Endodermal cell (in vitro differentiated cells): ENCODE results near the gene DBR1. TPM values are rescaled to one million over a fixed set of nuclear protein-coding genes. Genes with fewer than 3 reads are reported as not detected.

Experiments used
- DNase-seq: peaks from one replicate; pipeline ENCODE4 v3.0.0-alpha.2; 2017
- H3K27ac ChIP-seq: 2 replicates; pipeline ENCODE4 v1.5.1; 2013; ENCODE audit warnings: mild to moderate bottlenecking, low read depth, low read length, moderate library complexity
- H3K27me3 ChIP-seq: 2 replicates; pipeline ENCODE4 v1.6.1; 2013; ENCODE audit warnings: mild to moderate bottlenecking, low read length, moderate library complexity; ENCODE audit not compliant: insufficient read depth, control insufficient read depth, poor library complexity, severe bottlenecking
- H3K36me3 ChIP-seq: 2 replicates; pipeline ENCODE4 v1.7.0; 2013; ENCODE audit warnings: mild to moderate bottlenecking, low read length, moderate library complexity; ENCODE audit not compliant: control insufficient read depth, insufficient read depth
- H3K4me1 ChIP-seq: one replicate; pipeline ENCODE4 v1.7.0; 2013; ENCODE audit warnings: low read length; ENCODE audit not compliant: control insufficient read depth, insufficient read depth
- H3K4me3 ChIP-seq: 2 replicates; pipeline ENCODE4 v1.5.1; 2013; ENCODE audit warnings: mild to moderate bottlenecking, low read length, moderate library complexity
- H3K9ac ChIP-seq: 2 replicates; pipeline ENCODE4 v1.6.1; 2013; ENCODE audit warnings: mild to moderate bottlenecking, low read length, moderate library complexity; ENCODE audit not compliant: poor library complexity, severe bottlenecking; ENCODE audit errors: extremely low read depth
- H3K9me3 ChIP-seq: 2 replicates; pipeline ENCODE4 v1.6.1; 2013; ENCODE audit warnings: mild to moderate bottlenecking, low read length, moderate library complexity; ENCODE audit not compliant: control insufficient read depth
- H3K27ac Mint-ChIP-seq: 2 replicates; pipeline ENCODE4 v1.8.0; 2020; ENCODE audit warnings: mixed read lengths
- H3K27me3 Mint-ChIP-seq: 2 replicates; pipeline ENCODE4 v1.8.0; 2021; ENCODE audit warnings: mild to moderate bottlenecking, mixed read lengths; ENCODE audit not compliant: insufficient read depth
- H3K36me3 Mint-ChIP-seq: 2 replicates; pipeline ENCODE4 v1.8.0; 2020; ENCODE audit warnings: low read depth, mixed read lengths
- H3K4me1 Mint-ChIP-seq: 2 replicates; pipeline ENCODE4 v1.8.0; 2020; ENCODE audit warnings: mixed read lengths
- H3K4me3 Mint-ChIP-seq: 2 replicates; pipeline ENCODE4 v1.8.0; 2020; ENCODE audit warnings: mild to moderate bottlenecking, moderate library complexity, mixed read lengths
- H3K9me3 Mint-ChIP-seq: 2 replicates; pipeline ENCODE4 v1.8.0; 2020; ENCODE audit warnings: mild to moderate bottlenecking, mixed read lengths
- WGBS, 2 experiments: methylation state at CpG; one replicate each; pipeline versions ENCODE4 v1.1.5 to v1.1.7; 2013; ENCODE audit warnings: missing lambda C conversion rate in 2 of 2, mixed read lengths in 1 of 2; ENCODE audit not compliant: insufficient coverage in 1 of 2, insufficient read length in 1 of 2; 5-methylcytosine and 5-hydroxymethylcytosine counted together
- total RNA-seq, 2 donors: library from RNA; stranded (reverse); fragmentation: NEBNext Ultra II Directional in 1 of 2; extraction: Animal tissue kit (Norgen Biotek cat#: 25700) in 1 of 2; gene quantifications; 2 replicates in 1 of 2; 3 replicates in 1 of 2; pipeline ENCODE4 v1.2.1, GENCODE V29; 2021
- TF ChIP-seq, protein P1 (sequence below): fragments of 200-600 bp; sonication (generic); conservative IDR thresholded peaks from 2 replicates; pipeline ENCODE4 v1.5.0; 2021; ENCODE audit warnings: antibody characterized with exemption, mild to moderate bottlenecking

DBR1 gene
- total RNA-seq, 2 donors from 2014 or later: 17.7 to 22.0 TPM

DNA sequence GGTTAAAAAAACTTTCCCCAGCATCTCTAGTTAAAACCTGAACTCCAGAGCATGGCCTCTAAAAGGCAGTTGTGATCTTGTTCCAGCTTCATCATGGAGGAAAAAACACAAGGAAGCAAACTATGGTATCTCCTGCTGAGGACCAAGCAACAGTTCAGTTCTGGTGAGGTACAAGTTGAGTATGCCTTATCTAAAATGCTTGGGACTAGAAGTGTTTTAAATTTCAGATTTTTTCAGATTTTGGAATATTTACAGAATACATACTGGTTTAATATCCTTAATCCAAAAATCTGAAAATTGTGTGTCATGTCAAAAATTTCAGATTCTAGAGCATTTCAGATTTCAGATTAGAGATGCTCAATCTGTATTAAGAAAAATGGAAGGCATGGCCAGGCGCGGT lies 9.7 kb downstream of the DBR1 start:
- Mint-ChIP-seq H3K27me3 (no peaks in the 10 kb centered on the region), H3K4me1 (no peaks in the 10 kb centered on the region), H3K9me3 (no peaks in the 10 kb centered on the region), H3K27ac (no peak overlapping the region), H3K4me3 (no peak overlapping the region), H3K36me3 (peaks cover 58% of the 10 kb centered on the region)
- TF ChIP-seq, protein P1, sequence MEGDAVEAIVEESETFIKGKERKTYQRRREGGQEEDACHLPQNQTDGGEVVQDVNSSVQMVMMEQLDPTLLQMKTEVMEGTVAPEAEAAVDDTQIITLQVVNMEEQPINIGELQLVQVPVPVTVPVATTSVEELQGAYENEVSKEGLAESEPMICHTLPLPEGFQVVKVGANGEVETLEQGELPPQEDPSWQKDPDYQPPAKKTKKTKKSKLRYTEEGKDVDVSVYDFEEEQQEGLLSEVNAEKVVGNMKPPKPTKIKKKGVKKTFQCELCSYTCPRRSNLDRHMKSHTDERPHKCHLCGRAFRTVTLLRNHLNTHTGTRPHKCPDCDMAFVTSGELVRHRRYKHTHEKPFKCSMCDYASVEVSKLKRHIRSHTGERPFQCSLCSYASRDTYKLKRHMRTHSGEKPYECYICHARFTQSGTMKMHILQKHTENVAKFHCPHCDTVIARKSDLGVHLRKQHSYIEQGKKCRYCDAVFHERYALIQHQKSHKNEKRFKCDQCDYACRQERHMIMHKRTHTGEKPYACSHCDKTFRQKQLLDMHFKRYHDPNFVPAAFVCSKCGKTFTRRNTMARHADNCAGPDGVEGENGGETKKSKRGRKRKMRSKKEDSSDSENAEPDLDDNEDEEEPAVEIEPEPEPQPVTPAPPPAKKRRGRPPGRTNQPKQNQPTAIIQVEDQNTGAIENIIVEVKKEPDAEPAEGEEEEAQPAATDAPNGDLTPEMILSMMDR: no peak
- H3K4me1 ChIP-seq: no peaks in the 10 kb centered on the region
- no peaks in the 10 kb centered on the region for H3K27me3 ChIP-seq
- H3K4me3 ChIP-seq: no peak overlapping the region
- peaks cover 76% of the 10 kb centered on the region for H3K36me3 ChIP-seq
- H3K9me3 ChIP-seq: no peaks in the 10 kb centered on the region
- 99 to 100% methylated on average over 2 of the region's 2 CpGs for WGBS, 2 experiments
- H3K27ac ChIP-seq: no peak overlapping the region
- no peak for DNase-seq
- no peak overlapping the region for H3K9ac ChIP-seq

DNA sequence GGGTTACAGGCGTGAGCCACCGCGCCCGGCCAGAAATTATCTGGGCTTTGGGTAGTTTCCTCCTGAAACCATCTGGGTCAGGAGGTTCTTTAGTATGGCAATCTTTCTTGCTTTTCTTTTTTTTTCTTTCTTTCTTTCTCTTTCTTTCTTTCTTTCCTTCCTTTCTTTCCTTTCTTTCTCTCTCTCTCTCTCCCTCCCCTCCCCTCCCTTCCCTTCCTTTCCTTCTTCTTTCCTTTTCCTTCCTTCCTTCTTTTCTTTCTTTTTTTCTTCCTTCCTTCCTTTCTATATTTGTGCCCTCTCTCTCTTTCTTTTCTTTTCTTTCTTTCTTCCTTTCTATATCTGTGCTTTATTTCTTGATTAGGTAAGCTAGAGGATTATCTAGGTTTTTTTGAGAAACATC lies 17.0 kb downstream of the DBR1 start:
- H3K27ac Mint-ChIP-seq: no peak overlapping the region
- H3K4me3 Mint-ChIP-seq: no peak overlapping the region
- Histone ChIP-seq H3K4me1 (no peaks in the 10 kb centered on the region), H3K9ac (no peak overlapping the region), H3K36me3 (peaks cover 17% of the 10 kb centered on the region), H3K4me3 (no peak overlapping the region), H3K27ac (no peak overlapping the region), H3K9me3 (peaks cover 8% of the 10 kb centered on the region), H3K27me3 (no peaks in the 10 kb centered on the region)
- no peak for DNase-seq
- TF ChIP-seq, protein P1: no peak
- peaks cover 12% of the 10 kb centered on the region for H3K9me3 Mint-ChIP-seq
- H3K36me3 Mint-ChIP-seq: peaks cover 23% of the 10 kb centered on the region
- WGBS, 2 experiments: 96 to 100% methylated on average over 1 to 4 of the region's 4 CpGs
- peaks cover 2% of the 10 kb centered on the region for H3K27me3 Mint-ChIP-seq
- H3K4me1 Mint-ChIP-seq: no peaks in the 10 kb centered on the region

DNA sequence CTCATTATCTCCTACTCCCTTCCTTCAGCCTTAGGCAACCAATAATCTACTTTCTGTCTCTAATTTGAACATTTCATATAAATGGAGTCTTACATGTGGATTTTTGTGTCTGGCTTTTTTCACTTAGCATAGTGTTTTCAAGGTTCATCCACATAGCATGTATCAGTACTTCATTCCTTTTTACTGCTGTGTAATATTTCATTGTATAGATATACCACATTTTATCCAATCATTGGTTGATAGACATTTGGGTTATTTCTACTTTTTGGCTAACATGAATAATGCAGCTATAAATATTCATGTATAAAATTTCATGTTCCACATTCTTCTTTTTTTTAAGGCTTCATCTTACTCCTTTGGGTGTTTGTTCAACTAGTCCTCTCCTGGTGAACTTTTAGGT lies 20.2 kb downstream of the DBR1 start:
- H3K36me3 Mint-ChIP-seq: no peaks in the 10 kb centered on the region
- TF ChIP-seq, protein P1: no peak

More for the DNA sequence above, 20.2 kb downstream of the DBR1 start:
- no peaks in the 10 kb centered on the region for H3K4me1 ChIP-seq
- H3K27me3 ChIP-seq: no peaks in the 10 kb centered on the region
- Mint-ChIP-seq H3K9me3 (peaks cover 12% of the 10 kb centered on the region), H3K27ac (no peak overlapping the region), H3K4me3 (no peak overlapping the region), H3K4me1 (no peaks in the 10 kb centered on the region), H3K27me3 (peaks cover 2% of the 10 kb centered on the region)
- no peak overlapping the region for H3K9ac ChIP-seq
- peaks cover 8% of the 10 kb centered on the region for H3K9me3 ChIP-seq
- no peak for DNase-seq
- H3K36me3 ChIP-seq: no peaks in the 10 kb centered on the region
- H3K4me3 ChIP-seq: no peak overlapping the region
- H3K27ac ChIP-seq: no peak overlapping the region
